ENCODE results near the gene CD70. TPM values are rescaled to one million over a fixed set of nuclear protein-coding genes. Genes with fewer than 3 reads are reported as not detected.

The CD70 gene
- total RNA-seq, 2 donors from 2014 or later = not detected

- Histone ChIP-seq H3K27me3 (replicated peaks; ENCODE audit: insufficient read depth) (no peaks in the 10 kb centered on the region), H3K36me3 (no peaks in the 10 kb centered on the region), H3K4me3 (no peak overlapping the region), H3K9me3 (no peaks in the 10 kb centered on the region), H3K4me1 (ENCODE audit: control insufficient read depth in 1 of 2, low read depth in 2 of 2) (no peaks in the 10 kb centered on the region), H3K27ac (no peak overlapping the region)
- TF ChIP-seq CTCF (IDR thresholded peaks at IDR 0.05) = no peak
- ATAC-seq (ENCODE audit: insufficient number of reproducible peaks, low FRiP score, low read depth) (no peak), DNase-seq (ENCODE audit: low spot score) (no peak)
These were observed 11.3 kb downstream of the CD70 start for GRCh38 chr19:6579450-6580178.

- ATAC-seq (ENCODE audit: insufficient number of reproducible peaks, low FRiP score, low read depth) (no peak), DNase-seq (ENCODE audit: low spot score) (no peak)
- no peaks in the 10 kb centered on the region for H3K27me3 ChIP-seq (replicated peaks; ENCODE audit: insufficient read depth)
- TF ChIP-seq CTCF (IDR thresholded peaks at IDR 0.05) = no peak
- no peaks in the 10 kb centered on the region for H3K36me3 ChIP-seq
- no peak overlapping the region for H3K27ac ChIP-seq
- no peaks in the 10 kb centered on the region for H3K9me3 ChIP-seq
- no peaks in the 10 kb centered on the region for H3K4me1 ChIP-seq (ENCODE audit: control insufficient read depth in 1 of 2, low read depth in 2 of 2)
- no peak overlapping the region for H3K4me3 ChIP-seq
These were observed 13.3 kb downstream of the CD70 start for GRCh38 chr19:6577476-6578125.

- no peak for DNase-seq (ENCODE audit: low spot score)
- H3K36me3 ChIP-seq = no peaks in the 10 kb centered on the region
- TF ChIP-seq CTCF (IDR thresholded peaks at IDR 0.05) = no peak
These were observed 14.0 kb downstream of the CD70 start for GRCh38 chr19:6576869-6577475.

GRCh38 chr19:6573350-6573749, 17.6 kb downstream of the CD70 start:
- ATAC-seq (ENCODE audit: insufficient number of reproducible peaks, low FRiP score, low read depth) (no peak), DNase-seq (ENCODE audit: low spot score) (no peak)
- H3K27ac ChIP-seq = no peak overlapping the region
- peaks cover 6% of the 10 kb centered on the region for H3K9me3 ChIP-seq
- H3K4me3 ChIP-seq = no peak overlapping the region
- H3K36me3 ChIP-seq = no peaks in the 10 kb centered on the region
- no peaks in the 10 kb centered on the region for H3K27me3 ChIP-seq (replicated peaks; ENCODE audit: insufficient read depth)
- no peak for TF ChIP-seq CTCF (IDR thresholded peaks at IDR 0.05)
- no peaks in the 10 kb centered on the region for H3K4me1 ChIP-seq (ENCODE audit: control insufficient read depth in 1 of 2, low read depth in 2 of 2)

More at GRCh38 chr19:6576869-6577475, 14.0 kb downstream of the CD70 start:
- no peaks in the 10 kb centered on the region for H3K27me3 ChIP-seq (replicated peaks; ENCODE audit: insufficient read depth)
- H3K4me1 ChIP-seq (ENCODE audit: control insufficient read depth in 1 of 2, low read depth in 2 of 2) = no peaks in the 10 kb centered on the region
- ATAC-seq (ENCODE audit: insufficient number of reproducible peaks, low FRiP score, low read depth) = no peak
- no peaks in the 10 kb centered on the region for H3K9me3 ChIP-seq
- no peak overlapping the region for H3K4me3 ChIP-seq
- H3K27ac ChIP-seq = no peak overlapping the region

- Histone ChIP-seq H3K36me3 (no peaks in the 10 kb centered on the region), H3K27me3 (replicated peaks; ENCODE audit: insufficient read depth) (no peaks in the 10 kb centered on the region), H3K4me1 (ENCODE audit: control insufficient read depth in 1 of 2, low read depth in 2 of 2) (no peaks in the 10 kb centered on the region), H3K9me3 (peaks cover 6% of the 10 kb centered on the region), H3K27ac (no peak overlapping the region), H3K4me3 (no peak overlapping the region)
- DNase-seq (ENCODE audit: low spot score) (no peak), ATAC-seq (ENCODE audit: insufficient number of reproducible peaks, low FRiP score, low read depth) (no peak)
- TF ChIP-seq CTCF (IDR thresholded peaks at IDR 0.05) = no peak
These were observed 18.7 kb downstream of the CD70 start for GRCh38 chr19:6572217-6572616.
